ENCODE measurements around the gene DOK7.

GRCh38 chr4:3478446-3479357 is 15.6 kb downstream of the DOK7 start:
- TF ChIP-seq CTCF (IDR thresholded peaks at IDR 0.05), result no peak
- no peak for TF ChIP-seq ZFX (IDR thresholded peaks at IDR 0.05; ENCODE audit: borderline replicate concordance)

Measured in 22Rv1 (cell line).